WTC11 (cell line): Measurements from ENCODE around the gene QPCTL.

Experiments used
- FOXJ3 ChIP-seq: sonication (generic); formaldehyde crosslinking; IDR thresholded peaks from 2 replicates; pipeline ENCODE4 v1.9.0; 2021; ENCODE audit warnings: missing genetic modification reagents, mild to moderate bottlenecking, borderline replicate concordance
- NR3C1 ChIP-seq: sonication (generic); formaldehyde crosslinking; conservative IDR thresholded peaks from 2 replicates; pipeline ENCODE4 v1.8.1; 2023; ENCODE audit warnings: low read depth, mild to moderate bottlenecking, missing genetic modification reagents
- TP53 ChIP-seq: sonication (generic); formaldehyde crosslinking; IDR thresholded peaks from 2 replicates; pipeline ENCODE4 v1.8.1; 2023; ENCODE audit warnings: mild to moderate bottlenecking, missing genetic modification reagents

- no peak for TF ChIP-seq TP53 (CRISPR knock-in tag)
- no peak for TF ChIP-seq FOXJ3
- no peak for TF ChIP-seq NR3C1 (CRISPR knock-in tag)
Measured at GRCh38 chr19:45653634-45654033, 38.8 kb upstream of the QPCTL start.
